GF-D8 (cell line): ENCODE data around the gene NF2.

Source experiments
- DNase-seq: peaks from one replicate; lab custom pipeline; 2025; lab: John Stamatoyannopoulos, UW

Gene NF2

DNA sequence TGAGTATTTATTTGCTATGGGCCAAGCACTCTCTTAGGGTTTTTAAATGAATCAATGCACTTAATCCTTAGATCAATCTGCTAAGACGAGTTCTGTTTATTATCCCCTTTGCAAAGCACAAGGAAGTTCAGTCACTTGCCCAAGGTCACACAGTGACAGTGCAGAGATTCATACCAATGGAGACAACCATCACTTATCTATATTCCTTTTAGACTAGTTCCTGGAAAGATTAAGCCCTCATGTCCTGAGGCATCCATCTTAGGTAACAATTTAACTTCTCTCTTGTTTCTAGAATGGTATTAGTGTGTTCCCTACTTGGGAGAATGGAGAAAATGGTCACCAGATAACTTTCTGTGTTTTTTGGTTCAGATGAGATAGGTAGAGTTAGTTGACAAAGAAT, 28.3 kb downstream of the NF2 start:
- DNase-seq = no peak

GRCh38 chr22:29632672-29633071, 29.2 kb downstream of the NF2 start:
- no peak for DNase-seq

- DNase-seq = no peak
Measured at GRCh38 chr22:29633514-29634312, 30.3 kb downstream of the NF2 start.

DNA sequence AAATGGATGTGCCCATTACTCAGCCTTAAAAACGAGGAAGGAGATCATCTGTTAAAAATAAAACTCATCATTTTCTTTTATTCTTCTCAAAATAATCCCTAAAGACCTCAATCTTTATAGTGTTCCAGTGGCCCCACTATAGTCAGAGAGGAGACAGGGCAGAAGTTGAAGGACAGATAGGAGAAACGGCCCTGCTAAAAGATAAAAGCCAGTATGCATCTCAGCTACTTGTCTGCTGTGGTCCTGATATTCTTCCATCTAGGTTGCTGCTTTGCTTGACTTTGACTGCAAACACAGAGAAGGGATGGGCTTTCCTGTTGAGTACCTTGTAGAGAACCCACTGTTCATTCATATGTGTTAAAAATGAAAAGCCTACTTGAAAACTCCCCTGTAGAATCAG, 31.4 kb downstream of the NF2 start:
- no peak for DNase-seq

DNA sequence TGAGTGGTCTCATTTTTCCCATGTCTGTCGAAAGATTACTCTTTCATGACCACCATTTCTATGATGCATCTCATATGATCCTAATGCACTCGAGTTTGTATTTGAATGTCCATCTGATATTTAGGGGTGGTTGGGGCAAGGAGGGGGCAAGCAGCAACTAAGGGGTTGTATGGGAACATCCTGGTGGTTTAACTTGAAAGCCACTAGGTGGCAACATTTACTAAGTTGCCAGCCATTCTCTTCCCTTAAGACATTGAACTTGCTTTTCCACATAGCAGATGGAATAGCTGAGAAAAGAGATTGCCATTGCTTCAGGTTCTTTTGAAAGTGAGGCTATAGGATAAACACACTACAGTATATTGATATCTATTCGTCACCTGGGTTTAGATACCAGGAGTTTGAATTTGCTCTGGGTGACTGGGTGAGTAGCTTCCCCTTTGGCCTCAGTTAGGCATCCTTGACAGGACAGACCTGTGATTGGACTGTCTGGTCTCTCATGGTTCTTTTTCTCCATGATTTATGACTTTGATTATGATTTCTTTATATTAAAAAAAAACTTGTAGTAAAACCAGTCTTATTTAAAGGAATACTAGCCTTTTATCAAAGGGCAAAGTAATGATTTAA, 32.4 kb downstream of the NF2 start:
- DNase-seq = no peak

DNA sequence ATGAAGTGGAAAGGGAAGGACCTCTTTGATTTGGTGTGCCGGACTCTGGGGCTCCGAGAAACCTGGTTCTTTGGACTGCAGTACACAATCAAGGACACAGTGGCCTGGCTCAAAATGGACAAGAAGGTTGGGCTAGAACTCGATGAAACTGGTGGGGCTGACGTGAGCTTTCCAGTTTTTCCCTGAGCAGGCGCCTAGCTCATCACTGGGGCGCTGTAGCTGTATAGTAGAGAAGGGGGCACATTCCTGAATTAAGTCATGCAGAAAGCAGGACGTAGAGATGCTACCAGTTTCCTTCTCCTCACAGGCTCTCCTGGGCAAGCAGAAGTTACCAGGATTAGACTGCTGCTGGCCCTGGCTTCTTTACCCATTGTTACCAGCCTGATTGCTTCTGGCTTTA, 33.3 kb downstream of the NF2 start:
- DNase-seq = no peak

DNA sequence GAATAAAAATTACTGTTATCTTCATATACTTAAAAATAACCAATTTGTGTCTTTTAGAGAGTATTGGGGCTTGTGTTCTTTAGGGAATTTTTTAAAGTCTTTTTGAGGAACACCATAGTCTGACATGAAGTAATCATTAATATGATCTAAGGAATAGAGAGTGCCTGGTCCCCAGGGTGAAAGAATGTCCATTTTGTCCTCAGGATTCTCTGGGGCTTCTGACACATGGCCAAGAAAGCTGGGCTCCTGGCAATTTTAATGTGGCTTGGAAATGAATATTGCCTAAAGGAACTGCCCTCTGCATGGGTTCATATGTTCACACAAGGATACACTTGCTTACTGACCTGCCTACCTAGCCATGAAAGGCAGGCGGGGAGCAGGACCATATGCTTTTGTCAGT, 33.7 kb downstream of the NF2 start:
- DNase-seq = no peak

GRCh38 chr22:29638678-29639077, 35.2 kb downstream of the NF2 start:
- DNase-seq = no peak

GRCh38 chr22:29639096-29639495, 35.7 kb downstream of the NF2 start:
- no peak for DNase-seq

DNA sequence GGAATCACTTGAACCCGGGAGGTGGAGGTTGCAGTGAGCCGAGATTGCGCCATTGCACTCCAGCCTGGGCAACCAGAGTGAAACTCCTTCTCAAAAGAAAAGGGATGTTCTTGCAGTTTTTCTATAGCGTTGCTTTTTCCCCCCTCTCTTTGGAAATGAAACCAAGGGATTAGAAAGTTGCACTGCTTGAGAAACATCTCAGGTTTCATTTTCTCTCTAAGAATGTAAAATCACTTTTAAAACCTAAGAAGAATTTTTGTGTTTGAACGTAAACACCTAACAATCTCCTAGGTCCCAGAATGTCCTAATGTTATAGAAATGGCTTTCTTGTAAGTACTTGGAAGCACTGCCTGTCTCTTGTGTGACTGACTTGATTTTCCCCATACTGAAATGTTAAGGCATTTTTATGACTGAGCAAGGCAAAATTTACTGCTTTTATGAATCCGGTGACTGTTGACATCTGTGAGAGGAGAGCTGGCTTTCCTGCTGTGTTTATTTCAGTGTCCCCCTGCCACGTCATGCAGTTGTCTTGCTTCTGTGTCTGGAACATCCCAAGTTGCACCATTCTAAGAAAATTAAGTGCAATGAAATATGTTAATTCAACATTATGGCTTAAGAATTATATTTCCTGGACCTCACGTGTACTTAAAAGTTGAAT, 37.7 kb downstream of the NF2 start:
- no peak for DNase-seq

GRCh38 chr22:29641700-29642330, 38.4 kb downstream of the NF2 start:
- no peak for DNase-seq

- no peak for DNase-seq
Measured at GRCh38 chr22:29642694-29643093, 39.3 kb downstream of the NF2 start.

DNA sequence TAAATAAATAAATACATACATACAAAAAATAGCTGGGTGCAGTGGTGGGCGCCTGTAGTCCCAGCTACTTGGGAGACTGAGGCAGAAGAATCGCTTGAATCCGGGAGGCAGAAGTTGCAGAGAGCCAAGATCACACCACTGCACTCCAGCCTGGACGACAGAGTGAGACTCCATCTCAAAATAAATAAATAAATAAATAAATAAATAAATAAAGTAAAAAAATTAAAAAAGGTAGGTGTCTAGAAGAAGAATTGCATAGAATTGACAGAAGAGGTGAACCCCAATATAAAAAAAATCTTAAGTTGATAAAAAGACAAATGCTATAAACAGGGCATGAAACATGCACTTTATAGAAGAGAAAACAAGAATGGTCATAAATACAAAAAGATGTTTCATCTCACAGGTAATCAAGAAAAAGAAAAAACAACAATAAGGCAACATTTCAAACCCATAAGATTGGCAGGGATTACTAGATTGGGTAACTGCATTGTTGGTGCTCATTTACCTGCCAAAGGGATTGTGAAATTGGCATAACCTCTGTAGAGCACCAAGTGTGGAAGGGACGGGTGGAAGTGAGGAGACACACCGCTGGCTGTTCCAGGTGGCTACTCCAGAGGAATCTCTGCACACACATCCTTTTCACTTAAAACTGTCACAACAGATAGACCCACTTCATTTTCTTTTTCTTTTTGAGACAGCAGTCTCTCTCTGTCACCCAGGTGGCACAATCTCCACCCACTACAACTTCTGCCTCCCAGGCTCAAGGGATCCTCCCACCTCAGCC, 44.7 kb downstream of the NF2 start:
- DNase-seq = no peak

GRCh38 chr22:29650370-29650769, 46.9 kb downstream of the NF2 start:
- no peak for DNase-seq

DNA sequence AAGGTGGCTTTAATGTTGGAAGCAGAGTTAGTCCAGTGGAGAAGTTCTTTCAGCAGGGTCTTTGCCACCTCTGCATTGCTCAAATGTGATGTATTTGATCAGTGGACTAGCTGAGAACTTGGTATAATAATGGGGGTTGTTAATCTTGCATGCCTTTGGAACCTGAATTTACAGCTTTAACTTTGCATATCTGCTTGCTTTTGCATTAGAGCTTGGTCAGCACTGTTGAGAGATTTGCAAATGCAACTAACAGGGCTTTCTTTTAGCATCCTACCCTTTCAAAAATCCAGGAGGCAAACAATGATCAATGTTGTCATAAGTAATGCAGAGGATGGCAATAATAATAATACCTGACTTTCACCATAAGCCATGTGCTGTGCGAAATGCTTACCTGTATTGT, 48.2 kb downstream of the NF2 start:
- DNase-seq = no peak

DNA sequence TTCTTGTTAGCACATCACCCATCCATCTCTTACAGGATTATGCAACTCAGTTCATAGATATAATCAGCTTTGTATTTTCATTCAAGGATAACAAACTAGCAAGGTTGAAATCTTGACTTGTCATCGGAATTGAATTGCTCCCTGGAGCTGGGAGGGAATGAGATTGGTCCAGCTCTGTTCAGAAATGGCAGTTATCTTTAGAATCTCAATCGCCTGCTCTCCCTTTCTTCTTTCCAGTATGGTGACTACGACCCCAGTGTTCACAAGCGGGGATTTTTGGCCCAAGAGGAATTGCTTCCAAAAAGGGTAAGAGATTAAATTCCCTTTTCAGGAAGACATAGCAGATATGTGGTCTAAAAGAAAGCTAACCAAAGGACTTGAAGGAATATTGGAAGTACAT, 51.0 kb downstream of the NF2 start:
- no peak for DNase-seq

GRCh38 chr22:29654882-29655281, 51.4 kb downstream of the NF2 start:
- DNase-seq = no peak

GRCh38 chr22:29658176-29658575, 54.7 kb downstream of the NF2 start:
- peak; percentile 96 for DNase-seq

- no peak for DNase-seq
Measured at GRCh38 chr22:29660021-29660420, 56.6 kb downstream of the NF2 start.

- DNase-seq = no peak
Measured at GRCh38 chr22:29661336-29661735, 57.9 kb downstream of the NF2 start.

GRCh38 chr22:29663180-29663821, 59.9 kb downstream of the NF2 start:
- no peak for DNase-seq

- no peak for DNase-seq
Measured at GRCh38 chr22:29665486-29665885, 62.1 kb downstream of the NF2 start.
